GM19025 (cell line): ENCODE results near the gene BAZ2B.
"Not testable (repeated sequence)": the region's sequence is repeated elsewhere in the genome, so short reads cannot be mapped to it uniquely, and the experiment has no call there.

ENCODE experiments used
- ATAC-seq: cut with Tn5 transposase; IDR thresholded peaks from one replicate; pipeline ENCODE4 v1.9.1; 2021; ENCODE audit warnings: mild to moderate bottlenecking, low read depth, moderate library complexity; ENCODE audit not compliant: unreplicated experiment

The BAZ2B gene

GRCh38 chr2:159542101-159542500, 74.2 kb downstream of the BAZ2B start:
- ATAC-seq, result no peak

GRCh38 chr2:159539701-159540100, 76.6 kb downstream of the BAZ2B start:
- no peak for ATAC-seq

GRCh38 chr2:159538801-159539200, 77.5 kb downstream of the BAZ2B start:
- no peak for ATAC-seq

- not testable (repeated sequence) for ATAC-seq
These were observed 81.1 kb downstream of the BAZ2B start for GRCh38 chr2:159535261-159535660.

- no peak for ATAC-seq
These were observed 84.9 kb downstream of the BAZ2B start for GRCh38 chr2:159531475-159531874.

- ATAC-seq, result no peak
These were observed 89.9 kb downstream of the BAZ2B start for GRCh38 chr2:159526433-159526832.

GRCh38 chr2:159525012-159525411, 91.3 kb downstream of the BAZ2B start:
- no peak for ATAC-seq

GRCh38 chr2:159521272-159521671, 95.1 kb downstream of the BAZ2B start:
- no peak for ATAC-seq

- no peak for ATAC-seq
These were observed 97.9 kb downstream of the BAZ2B start for GRCh38 chr2:159518321-159519005.

- ATAC-seq, result peak; percentile 74
These were observed 100.0 kb downstream of the BAZ2B start for GRCh38 chr2:159516241-159516758.

- ATAC-seq, result no peak
These were observed 100.9 kb downstream of the BAZ2B start for GRCh38 chr2:159515441-159515840.

GRCh38 chr2:159513745-159514144, 102.6 kb downstream of the BAZ2B start:
- no peak for ATAC-seq

- no peak for ATAC-seq
These were observed 108.2 kb downstream of the BAZ2B start for GRCh38 chr2:159508140-159508539.

GRCh38 chr2:159506764-159507440, 109.4 kb downstream of the BAZ2B start:
- no peak for ATAC-seq

- no peak for ATAC-seq
These were observed 110.1 kb downstream of the BAZ2B start for GRCh38 chr2:159506202-159506601.

- no peak for ATAC-seq
These were observed 111.2 kb downstream of the BAZ2B start for GRCh38 chr2:159505196-159505595.

- no peak for ATAC-seq
These were observed 114.6 kb downstream of the BAZ2B start for GRCh38 chr2:159501743-159502142.

GRCh38 chr2:159497847-159498246, 118.5 kb downstream of the BAZ2B start:
- no peak for ATAC-seq

GRCh38 chr2:159497256-159497655, 119.1 kb downstream of the BAZ2B start:
- no peak for ATAC-seq

GRCh38 chr2:159489476-159489875, 126.9 kb downstream of the BAZ2B start:
- ATAC-seq, result no peak

GRCh38 chr2:159484532-159484931, 131.8 kb downstream of the BAZ2B start:
- ATAC-seq, result no peak

- ATAC-seq, result no peak
These were observed 140.0 kb downstream of the BAZ2B start for GRCh38 chr2:159476329-159476728.
